Neural cell (in vitro differentiated cells): ENCODE measurements around the gene PRCC. TPM values are rescaled to one million over a fixed set of nuclear protein-coding genes. Genes with fewer than 3 reads are reported as not detected.

Experiments used
- H2AFZ ChIP-seq: fragments of 200-600, 300-800 bp; sonication (generic), shearing (Covaris generic); 2 replicates; pipeline ENCODE4 v1.6.0; 2014; ENCODE audit warnings: low read depth, mild to moderate bottlenecking, antibody characterized with exemption, low read length, moderate library complexity
- H3F3A ChIP-seq: fragments of 200-600 bp; shearing (Covaris generic); 2 replicates; pipeline ENCODE4 v1.6.1; 2016; ENCODE audit warnings: mild to moderate bottlenecking, moderate library complexity, mixed read lengths, antibody characterized with exemption, low read length; ENCODE audit not compliant: insufficient read depth, poor library complexity, severe bottlenecking
- H3K27ac ChIP-seq: fragments of 200-600, 300-800 bp; sonication (generic), shearing (Covaris generic); 2 replicates; pipeline ENCODE4 v1.5.1; 2014; ENCODE audit warnings: mild to moderate bottlenecking, low read length, moderate library complexity
- H3K27me3 ChIP-seq: fragments of 300-800, 200-600 bp; sonication (generic), shearing (Covaris generic); 2 replicates; pipeline ENCODE4 v1.6.0; 2014; ENCODE audit warnings: mild to moderate bottlenecking, low read depth, low read length, moderate library complexity; ENCODE audit not compliant: insufficient read depth
- H3K36me3 ChIP-seq: fragments of 300-800, 200-600 bp; sonication (generic), shearing (Covaris generic); 2 replicates; pipeline ENCODE4 v1.5.1; 2014; ENCODE audit warnings: mild to moderate bottlenecking, antibody characterized with exemption, low read length, moderate library complexity; ENCODE audit not compliant: insufficient read depth
- H3K4me2 ChIP-seq: fragments of 300-800, 200-600 bp; sonication (generic), shearing (Covaris generic); 2 replicates; pipeline ENCODE4 v1.6.0; 2014; ENCODE audit warnings: mild to moderate bottlenecking, low read length
- H3K4me3 ChIP-seq: fragments of 300-800, 200-600 bp; sonication (generic), shearing (Covaris generic); 2 replicates; pipeline ENCODE4 v1.5.1; 2014; ENCODE audit warnings: mild to moderate bottlenecking, low read length, moderate library complexity
- H3K79me2 ChIP-seq: fragments of 200-600 bp; shearing (Covaris generic); replicated peaks from 2 replicates; pipeline ENCODE4 v1.6.0; 2014; ENCODE audit warnings: mild to moderate bottlenecking, low read length, moderate library complexity; ENCODE audit not compliant: insufficient read depth
- H3K9ac ChIP-seq: fragments of 300-800, 200-600 bp; sonication (generic), shearing (Covaris generic); 2 replicates; pipeline ENCODE4 v1.6.1; 2016; ENCODE audit warnings: mild to moderate bottlenecking, low read length, mixed read lengths
- H3K9me2 ChIP-seq: fragments of 200-600 bp; shearing (Covaris generic); 2 replicates; pipeline ENCODE4 v1.6.1; 2016; ENCODE audit warnings: mild to moderate bottlenecking, low read length, mixed read lengths; ENCODE audit not compliant: insufficient read depth
- H3K9me3 ChIP-seq: fragments of 200-600, 300-800 bp; sonication (generic), shearing (Covaris generic); 2 replicates; pipeline ENCODE4 v1.6.1; 2016; ENCODE audit warnings: mild to moderate bottlenecking, mixed run types, low read length, moderate library complexity, mixed read lengths
- H4K20me1 ChIP-seq: fragments of 200-600 bp; shearing (Covaris generic); 2 replicates; pipeline ENCODE4 v1.6.1; 2016; ENCODE audit warnings: mild to moderate bottlenecking, mixed run types; ENCODE audit not compliant: insufficient read depth
- CTCF ChIP-seq: fragments of 450-650 bp; IDR thresholded peaks from 2 replicates; pipeline ENCODE4 v1.5.1; 2014; ENCODE audit warnings: antibody characterized with exemption, mild to moderate bottlenecking, moderate library complexity; ENCODE audit not compliant: poor library complexity, severe bottlenecking
- EP300 ChIP-seq: fragments of 450-650 bp; conservative IDR thresholded peaks from 2 replicates; pipeline ENCODE4 v1.6.1; 2014; ENCODE audit warnings: antibody characterized with exemption, mild to moderate bottlenecking, moderate library complexity; ENCODE audit not compliant: poor library complexity, severe bottlenecking
- EZH2 ChIP-seq: fragments of 200-600, 300-800 bp; shearing (Covaris generic), sonication (generic); IDR thresholded peaks from 2 replicates; pipeline ENCODE4 v1.6.1; 2014; ENCODE audit warnings: antibody characterized with exemption, low read length, borderline replicate concordance, mild to moderate bottlenecking; ENCODE audit not compliant: insufficient read depth, poor library complexity, severe bottlenecking
- MXI1 ChIP-seq: fragments of 450-650 bp; conservative IDR thresholded peaks from 2 replicates; pipeline ENCODE4 v1.6.1; 2014; ENCODE audit warnings: antibody characterized with exemption, mild to moderate bottlenecking; ENCODE audit not compliant: poor library complexity, severe bottlenecking
- POLR2AphosphoS5 ChIP-seq: IDR thresholded peaks from 2 replicates; pipeline ENCODE4 v1.6.1; 2012
- RAD21 ChIP-seq: fragments of 450-650 bp; conservative IDR thresholded peaks from 2 replicates; pipeline ENCODE4 v1.6.1; 2014; ENCODE audit warnings: antibody characterized with exemption, mild to moderate bottlenecking, moderate library complexity
- REST ChIP-seq: IDR thresholded peaks from 2 replicates; pipeline ENCODE4 v1.6.1; 2012; ENCODE audit warnings: borderline replicate concordance
- SMC3 ChIP-seq: fragments of 450-650 bp; conservative IDR thresholded peaks from 2 replicates; pipeline ENCODE4 v1.6.1; 2014; ENCODE audit warnings: antibody characterized with exemption, mild to moderate bottlenecking, moderate library complexity; ENCODE audit not compliant: poor library complexity
- TAF1 ChIP-seq: IDR thresholded peaks from 2 replicates; pipeline ENCODE4 v1.6.1; 2012; ENCODE audit warnings: low read depth
- polyA plus RNA-seq: library from polyadenylated mRNA; depleted of rRNA; stranded (reverse); fragments of >200 nt; gene quantifications from 2 replicates; pipeline ENCODE4 v1.2.3, GENCODE V29; 2014

The PRCC gene
- polyA plus RNA-seq, 1 donor from 2014 or later = 17.5 TPM

- H3K27ac ChIP-seq = no peak overlapping the region
- no peak overlapping the region for H2AFZ ChIP-seq
- H3K4me3 ChIP-seq = no peak overlapping the region
- H3K9ac ChIP-seq = no peak overlapping the region
- no peaks in the 10 kb centered on the region for H3K79me2 ChIP-seq
- no peaks in the 10 kb centered on the region for H3K9me3 ChIP-seq
- no peak overlapping the region for H3K4me2 ChIP-seq
- no peak for TF ChIP-seq CTCF
- TF ChIP-seq REST = no peak
- TF ChIP-seq SMC3 = no peak
- no peak for TF ChIP-seq MXI1
- no peak for TF ChIP-seq EZH2
- TF ChIP-seq TAF1 = no peak
- TF ChIP-seq RAD21 = no peak
- no peak for TF ChIP-seq POLR2AphosphoS5
- no peak for TF ChIP-seq EP300
- no peaks in the 10 kb centered on the region for H3K36me3 ChIP-seq
- no peaks in the 10 kb centered on the region for H4K20me1 ChIP-seq
- H3F3A ChIP-seq = no peaks in the 10 kb centered on the region
- H3K27me3 ChIP-seq = peaks cover 13% of the 10 kb centered on the region
- H3K9me2 ChIP-seq = no peaks in the 10 kb centered on the region
Observed at GRCh38 chr1:156809711-156810366, 42.5 kb downstream of the PRCC start.

- Histone ChIP-seq H3F3A (no peaks in the 10 kb centered on the region), H3K36me3 (no peaks in the 10 kb centered on the region), H3K27me3 (peaks cover 13% of the 10 kb centered on the region), H3K4me2 (no peak overlapping the region), H3K9me3 (no peaks in the 10 kb centered on the region), H3K79me2 (no peaks in the 10 kb centered on the region), H2AFZ (no peak overlapping the region), H3K9me2 (no peaks in the 10 kb centered on the region), H3K9ac (no peak overlapping the region), H3K27ac (no peak overlapping the region), H3K4me3 (no peak overlapping the region), H4K20me1 (no peaks in the 10 kb centered on the region)
- TF ChIP-seq MXI1 (no peak), EP300 (no peak), REST (no peak), TAF1 (no peak), CTCF (no peak), POLR2AphosphoS5 (no peak), SMC3 (no peak), EZH2 (no peak), RAD21 (no peak)
Observed at GRCh38 chr1:156811168-156811567, 43.8 kb downstream of the PRCC start.
